ENCODE data around the gene IMPACT. TPM values are rescaled to one million over a fixed set of nuclear protein-coding genes. Genes with fewer than 3 reads are reported as not detected.

The IMPACT gene
- total and polyA plus RNA-seq, 2 of the 4 experiments (the other 2 are of a cell fraction), result 11.8 to 13.8 TPM

- no peak overlapping the region for H2AFZ ChIP-seq (replicated peaks; ENCODE audit: low read length, poor library complexity)
- POLR2A ChIA-PET (ENCODE audit: unreplicated experiment), result no interaction called here
- no peak overlapping the region for H3K14ac ChIP-seq (replicated peaks; ENCODE audit: low read depth, low read length)
- H2BK15ac ChIP-seq (ENCODE audit: low read depth, low read length), result no peak overlapping the region
- no TSS peak for BruUV-seq (replicated peaks)
- H2BK20ac ChIP-seq (ENCODE audit: low read depth, low read length), result no peak overlapping the region
- intact Hi-C loops (cut with micrococcal nuclease), result no loop called here
- H3K23ac ChIP-seq (ENCODE audit: low read depth, low read length), result no peak overlapping the region
- no peak overlapping the region for H2AK5ac ChIP-seq (ENCODE audit: low read depth, low read length)
- no peak overlapping the region for H4K5ac ChIP-seq (ENCODE audit: low read depth, low read length)
- no peaks in the 10 kb centered on the region for H3K36me3 ChIP-seq (ENCODE audit: control insufficient read depth, insufficient read depth, low read length)
- H4K8ac ChIP-seq (ENCODE audit: low read depth in 2 of 2, low read length in 2 of 2), result no peak overlapping the region
- CTCF ChIA-PET, result no interaction called here
- no peak overlapping the region for H3K27ac ChIP-seq (ENCODE audit: insufficient read depth, low read length)
- no peaks in the 10 kb centered on the region for H3K79me1 ChIP-seq (ENCODE audit: low read depth in 1 of 2, low read length in 2 of 2)
- dilution Hi-C loops (cut with HindIII; ENCODE audit: low sequenced_read_pairs, unreplicated experiment), result no loop called here
- no peaks in the 10 kb centered on the region for H3K9me1 ChIP-seq (ENCODE audit: insufficient read depth, low read length)
- H3K9me3 ChIP-seq (ENCODE audit: control insufficient read depth, insufficient read depth, low read length), result no peaks in the 10 kb centered on the region
- H2AK9ac ChIP-seq (replicated peaks; ENCODE audit: low read depth, low read length, poor library complexity), result no peak overlapping the region
- WGBS, 2 experiments (ENCODE audit: extremely low coverage in 2 of 2, insufficient read length in 1 of 2), result no CpG with 5 or more reads among the region's 5 CpGs
- H3K56ac ChIP-seq (ENCODE audit: extremely low read depth, insufficient read depth, low read length), result no peak overlapping the region
- DNase-seq, result no peak
- TF ChIP-seq CHD1 (IDR thresholded peaks at IDR 0.05; ENCODE audit: low read depth, low read length), result no peak
- no peak for TF ChIP-seq RFX5 (IDR thresholded peaks at IDR 0.05; ENCODE audit: low read depth, low read length)
- no peak for TF ChIP-seq BHLHE40 (IDR thresholded peaks at IDR 0.05; ENCODE audit: low read depth, low read length)
- H3K4ac ChIP-seq (ENCODE audit: low read depth, low read length), result no peak overlapping the region
- no peaks in the 10 kb centered on the region for H4K20me1 ChIP-seq (ENCODE audit: insufficient read depth, low read length)
- peaks cover 20% of the 10 kb centered on the region for H3K27me3 ChIP-seq (ENCODE audit: control insufficient read depth, insufficient read depth, low read length)
- H3K4me1 ChIP-seq (ENCODE audit: control insufficient read depth, insufficient read depth, low read length), result no peaks in the 10 kb centered on the region
- H4K91ac ChIP-seq (ENCODE audit: insufficient read depth, low read depth, low read length), result no peak overlapping the region
- no peak overlapping the region for H2BK120ac ChIP-seq (ENCODE audit: low read depth, low read length)
- no peak overlapping the region for H3K9ac ChIP-seq (ENCODE audit: low read depth, low read length)
- no peak overlapping the region for H2BK5ac ChIP-seq (ENCODE audit: low read depth, low read length, poor library complexity, severe bottlenecking)
- H3K4me2 ChIP-seq (ENCODE audit: low read depth, low read length), result no peak overlapping the region
- in situ Hi-C loops (cut with MboI; ENCODE audit: low sequenced_read_pairs), result no loop called here
- no peak for ATAC-seq (ENCODE audit: low read depth)
- no peak overlapping the region for H3K4me3 ChIP-seq (ENCODE audit: insufficient read depth, low read depth, low read length)
- H3K18ac ChIP-seq (ENCODE audit: low read depth, low read length), result no peak overlapping the region
Measured at GRCh38 chr18:24482821-24483220, 56.4 kb downstream of the IMPACT start.
